HepG2 (cell line): ENCODE results near the gene DAZAP1. TPM values are rescaled to one million over a fixed set of nuclear protein-coding genes. Genes with fewer than 3 reads are reported as not detected.

Experiments
- ARID2 ChIP-seq: sonication (generic); formaldehyde crosslinking; IDR thresholded peaks from 2 replicates; pipeline ENCODE4 v1.8.1; 2022; ENCODE audit warnings: mild to moderate bottlenecking, missing genetic modification reagents, borderline replicate concordance
- ATF4 ChIP-seq, 2 experiments: fragments of 450-650 bp in 1 of 2; sonication (generic) in 1 of 2; formaldehyde crosslinking; IDR thresholded peaks; 2 replicates each; pipeline versions ENCODE4 v1.5.0 to v1.8.0; 2020 to 2022; ENCODE audit warnings: mild to moderate bottlenecking in 1 of 2, missing genetic modification reagents in 1 of 2
- DZIP1 ChIP-seq: sonication (generic); formaldehyde crosslinking; IDR thresholded peaks from 2 replicates; pipeline ENCODE4 v1.5.0; 2020; ENCODE audit warnings: mild to moderate bottlenecking, missing genetic modification reagents
- ESRRA ChIP-seq: sonication (generic); formaldehyde crosslinking; IDR thresholded peaks from 2 replicates; pipeline ENCODE4 v1.5.1; 2020; ENCODE audit warnings: mild to moderate bottlenecking, low read depth, missing genetic modification reagents
- MED8 ChIP-seq: sonication (generic); formaldehyde crosslinking; IDR thresholded peaks from 2 replicates; pipeline ENCODE4 v1.8.1; 2023; ENCODE audit warnings: mild to moderate bottlenecking, missing genetic modification reagents; ENCODE audit not compliant: insufficient replicate concordance
- MTF1 ChIP-seq: sonication (generic); formaldehyde crosslinking; IDR thresholded peaks from 2 replicates; pipeline ENCODE4 v1.5.0; 2020; ENCODE audit warnings: missing genetic modification reagents
- NKX3-1 ChIP-seq: sonication (generic); formaldehyde crosslinking; IDR thresholded peaks from 2 replicates; pipeline ENCODE4 v1.5.0; 2020; ENCODE audit warnings: missing genetic modification reagents
- PRDM15 ChIP-seq: sonication (generic); formaldehyde crosslinking; IDR thresholded peaks from 2 replicates; pipeline ENCODE4 v1.4.0; 2020; ENCODE audit warnings: missing genetic modification reagents
- RORA ChIP-seq: sonication (generic); formaldehyde crosslinking; IDR thresholded peaks from 2 replicates; pipeline ENCODE4 v1.5.0; 2020; ENCODE audit warnings: mild to moderate bottlenecking, missing genetic modification reagents, moderate library complexity
- SNAPC4 ChIP-seq: sonication (generic); formaldehyde crosslinking; IDR thresholded peaks from 2 replicates; pipeline ENCODE4 v1.4.0; 2020; ENCODE audit warnings: mild to moderate bottlenecking, missing genetic modification reagents
- TBL1XR1 ChIP-seq: fragments of 150-350 bp; IDR thresholded peaks from 2 replicates; pipeline ENCODE4 v1.6.1; 2014; ENCODE audit warnings: borderline replicate concordance, low read length; ENCODE audit not compliant: partially characterized antibody
- U2AF1 ChIP-seq: fragments of 200-400 bp; formaldehyde crosslinking; optimal IDR thresholded peaks from 2 replicates; pipeline ENCODE3; 2017; ENCODE audit warnings: mild to moderate bottlenecking, low read depth, low read length
- ZNF160 ChIP-seq: sonication (generic); formaldehyde crosslinking; IDR thresholded peaks from 2 replicates; pipeline ENCODE4 v1.8.0; 2022; ENCODE audit warnings: mild to moderate bottlenecking, inconsistent platforms, missing genetic modification reagents
- ZNF713 ChIP-seq: sonication (generic); formaldehyde crosslinking; IDR thresholded peaks from 2 replicates; pipeline ENCODE4 v1.4.0; 2020; ENCODE audit warnings: mild to moderate bottlenecking, missing genetic modification reagents
- ZNF816 ChIP-seq: sonication (generic); formaldehyde crosslinking; IDR thresholded peaks from 2 replicates; pipeline ENCODE4 v1.8.0; 2022; ENCODE audit warnings: missing genetic modification reagents, mild to moderate bottlenecking, borderline replicate concordance
- ZSCAN30 ChIP-seq: sonication (generic); formaldehyde crosslinking; IDR thresholded peaks from 2 replicates; pipeline ENCODE4 v1.5.0; 2020; ENCODE audit warnings: mild to moderate bottlenecking, missing genetic modification reagents
- polyA plus RNA-seq, 8 experiments: library from polyadenylated mRNA; depleted of rRNA in 3 of 8; stranded (reverse) in 7 of 8; unstranded in 1 of 8; fragments of >200 nt; fragmentation: Illumina TruSeq in 4 of 8; extraction: Trizol in 4 of 8; gene quantifications; 2 replicates each; pipeline versions ENCODE4 v1.2.1 to v1.2.3, GENCODE V29; 2011 to 2016; ENCODE audit warnings: low read depth in 4 of 8, missing spikeins in 1 of 8, mixed read lengths in 1 of 8; ENCODE audit not compliant: insufficient read depth in 1 of 8
- total RNA-seq, 5 experiments: library from RNA; depleted of rRNA; stranded (reverse); fragments of >200 nt; fragmentation: Illumina TruSeq; extraction: Trizol; gene quantifications; 2 replicates each; pipeline ENCODE4 v1.2.3, GENCODE V29; 2016; ENCODE audit warnings: low read depth in 1 of 5

DAZAP1 gene
- total and polyA plus RNA-seq, 2 of the 13 experiments (the other 11 are each of a cell fraction or from before 2014, with no cell fraction given) = 63.3 to 79.2 TPM

GRCh38 chr19:1373534-1374249, 33.7 kb upstream of the DAZAP1 start (continued):
- TF ChIP-seq RORA (CRISPR knock-in tag) (0 out of 2 replicates have a peak, but pooled peaks have one; percentile 71), ZNF160 (CRISPR knock-in tag) (peak; percentile 53; the same call in 1 of the 2 replicates), ZSCAN30 (CRISPR knock-in tag) (no peak), ARID2 (CRISPR knock-in tag) (no peak), ZNF713 (no peak), NKX3-1 (CRISPR knock-in tag) (peak; percentile 85; the same call in 1 of the 2 replicates), PRDM15 (CRISPR knock-in tag) (no peak), MED8 (CRISPR knock-in tag) (peak; percentile 56), ATF4 (CRISPR knock-in tag; IDR thresholded peaks at IDR 0.05) (peak in 1 of 2 experiments; percentile 54; a peak in 1 of 4 replicates), ZNF816 (no peak; the same call in 1 of the 2 replicates), MTF1 (CRISPR knock-in tag) (0 out of 2 replicates have a peak, but pooled peaks have one; percentile 22), TBL1XR1 (no peak), SNAPC4 (CRISPR knock-in tag) (peak; percentile 69), DZIP1 (CRISPR knock-in tag) (no peak), ESRRA (CRISPR knock-in tag) (peak; percentile 83), U2AF1 (no peak)
